Measurements from ENCODE around the gene ZDHHC11. TPM values are rescaled to one million over a fixed set of nuclear protein-coding genes. Genes with fewer than 3 reads are reported as not detected.

Gene ZDHHC11
- polyA plus RNA-seq = 10 to 100 TPM in 1 of 4 donors, 1 to 10 TPM in 3; 4.9 to 40.5 (median 6.5) TPM
- long read RNA-seq, donor 1 = 0 reads
- long read RNA-seq, donor 2 = 0 reads
- long read RNA-seq, donor 3 = 0 reads
- long read RNA-seq, donor 4 = 0 reads
- long read RNA-seq, donor 5 = 0 reads
- long read RNA-seq, donor 6 = 0 reads
- long read RNA-seq, donor 7 = 0 reads
- long read RNA-seq, donor 8 = 0 reads
- long read RNA-seq, donor 9, partial matches to known transcripts = 0 of 1 reads
- long read RNA-seq, donor 9, other reads (novel, unspliced or antisense) = 0 of 1 reads
- long read RNA-seq, donor 10 = 0 reads

GRCh38 chr5:850511-851006, at the start of gene ZDHHC11:
Gene ZDHHC11, minus strand, starts transcription at chr5:850986. Its CDS starts 384 bp downstream, at chr5:850602.
- 45 to 59% (median 48%) methylated on average over 27 of the region's 27 CpGs for WGBS, 3 donors
- Histone ChIP-seq H3K27ac (ENCODE audit: low read depth in 1 of 3, low read length in 2 of 3) (no peak within 1 kb of the TSS), H3K4me3 (ENCODE audit: low read depth in 1 of 3, low read length in 3 of 3) (no peak within 1 kb of the TSS), H3K4me1 (ENCODE audit: control insufficient read depth in 3 of 3, insufficient read depth in 2 of 3, low read depth in 1 of 3, low read length in 2 of 3) (peaks cover 0 to 24% (median 0%) of the 10 kb centered on the region in 3 donors), H3K9me3 (ENCODE audit: control insufficient read depth in 2 of 2, insufficient read depth in 1 of 2, low read depth in 1 of 2, low read length in 1 of 2) (no peaks in the 10 kb centered on the region), H3K27me3 (ENCODE audit: control insufficient read depth in 3 of 3, insufficient read depth in 3 of 3, low read length in 3 of 3) (no peaks in the 10 kb centered on the region), H3K36me3 (ENCODE audit: control insufficient read depth in 3 of 3, insufficient read depth in 2 of 3, low read depth in 1 of 3, low read length in 3 of 3) (no peaks in the 10 kb centered on the region)
- DNase-seq = peak; percentile 24 to 72
- no peak for FAIRE-seq

- no peak for FAIRE-seq
- Histone ChIP-seq H3K4me3 (ENCODE audit: low read depth in 1 of 3, low read length in 3 of 3) (peak overlapping the region in 1 of 3 donors; percentile 45), H3K9me3 (ENCODE audit: control insufficient read depth in 2 of 2, insufficient read depth in 1 of 2, low read depth in 1 of 2, low read length in 1 of 2) (no peaks in the 10 kb centered on the region), H3K4me1 (ENCODE audit: control insufficient read depth in 3 of 3, insufficient read depth in 2 of 3, low read depth in 1 of 3, low read length in 2 of 3) (peaks cover 0 to 15% (median 3%) of the 10 kb centered on the region in 3 donors), H3K27ac (ENCODE audit: low read depth in 1 of 3, low read length in 2 of 3) (no peak overlapping the region), H3K36me3 (ENCODE audit: control insufficient read depth in 3 of 3, insufficient read depth in 2 of 3, low read depth in 1 of 3, low read length in 3 of 3) (peaks cover 0 to 31% (median 7%) of the 10 kb centered on the region in 3 donors), H3K27me3 (ENCODE audit: control insufficient read depth in 3 of 3, insufficient read depth in 3 of 3, low read length in 3 of 3) (no peaks in the 10 kb centered on the region)
- WGBS, 3 donors = 40 to 66% (median 56%) methylated on average over 9 of the region's 9 CpGs
- peak in 1 of 2 donors; percentile 14 for DNase-seq
Measured at GRCh38 chr5:893711-894110, 42.9 kb upstream of the ZDHHC11 start.

- Histone ChIP-seq H3K4me1 (ENCODE audit: control insufficient read depth in 3 of 3, insufficient read depth in 2 of 3, low read depth in 1 of 3, low read length in 2 of 3) (peaks cover 0 to 15% (median 3%) of the 10 kb centered on the region in 3 donors), H3K9me3 (ENCODE audit: control insufficient read depth in 2 of 2, insufficient read depth in 1 of 2, low read depth in 1 of 2, low read length in 1 of 2) (no peaks in the 10 kb centered on the region), H3K36me3 (ENCODE audit: control insufficient read depth in 3 of 3, insufficient read depth in 2 of 3, low read depth in 1 of 3, low read length in 3 of 3) (peaks cover 0 to 35% (median 7%) of the 10 kb centered on the region in 3 donors), H3K27ac (ENCODE audit: low read depth in 1 of 3, low read length in 2 of 3) (no peak overlapping the region), H3K27me3 (ENCODE audit: control insufficient read depth in 3 of 3, insufficient read depth in 3 of 3, low read length in 3 of 3) (no peaks in the 10 kb centered on the region), H3K4me3 (ENCODE audit: low read depth in 1 of 3, low read length in 3 of 3) (peak overlapping the region; percentile 45 to 79 (median 76))
- no peak for FAIRE-seq
- no peak for DNase-seq
- WGBS, 3 donors = 1 to 2% (median 2%) methylated on average over 22 to 31 of the region's 31 CpGs
Measured at GRCh38 chr5:893137-893506, 42.3 kb upstream of the ZDHHC11 start.

- DNase-seq (peak; percentile 91 to 95), FAIRE-seq (no peak)
- peak within 1 kb of the TSS; percentile 86 to 96 (median 89) for H3K27ac ChIP-seq (ENCODE audit: low read depth in 1 of 3, low read length in 2 of 3)
- H3K36me3 ChIP-seq (ENCODE audit: control insufficient read depth in 3 of 3, insufficient read depth in 2 of 3, low read depth in 1 of 3, low read length in 3 of 3) = peaks cover 0 to 41% (median 9%) of the 10 kb centered on the region in 3 donors
- H3K4me1 ChIP-seq (ENCODE audit: control insufficient read depth in 3 of 3, insufficient read depth in 2 of 3, low read depth in 1 of 3, low read length in 2 of 3) = peaks cover 0 to 15% (median 3%) of the 10 kb centered on the region in 3 donors
- no peaks in the 10 kb centered on the region for H3K9me3 ChIP-seq (ENCODE audit: control insufficient read depth in 2 of 2, insufficient read depth in 1 of 2, low read depth in 1 of 2, low read length in 1 of 2)
- WGBS, 3 donors = 0% methylated on average over 68 to 91 of the region's 91 CpGs
- H3K27me3 ChIP-seq (ENCODE audit: control insufficient read depth in 3 of 3, insufficient read depth in 3 of 3, low read length in 3 of 3) = no peaks in the 10 kb centered on the region
- H3K4me3 ChIP-seq (ENCODE audit: low read depth in 1 of 3, low read length in 3 of 3) = peak within 1 kb of the TSS; percentile 72 to 79 (median 76)
Measured at GRCh38 chr5:892394-893136, 41.8 kb upstream of the ZDHHC11 start, which contains the start of the genes BRD9 and TRIP13. Gene BRD9, minus strand, starts transcription at chr5:892801. Its CDS starts 144 bp downstream, at chr5:892657. Gene TRIP13, plus strand, starts transcription at chr5:892884. Its CDS starts 115 bp downstream, at chr5:892999.

GRCh38 chr5:891837-892393, 41.1 kb upstream of the ZDHHC11 start:
- H3K9me3 ChIP-seq (ENCODE audit: control insufficient read depth in 2 of 2, insufficient read depth in 1 of 2, low read depth in 1 of 2, low read length in 1 of 2) = no peaks in the 10 kb centered on the region
- peak overlapping the region; percentile 86 to 96 (median 89) for H3K27ac ChIP-seq (ENCODE audit: low read depth in 1 of 3, low read length in 2 of 3)
- H3K4me1 ChIP-seq (ENCODE audit: control insufficient read depth in 3 of 3, insufficient read depth in 2 of 3, low read depth in 1 of 3, low read length in 2 of 3) = peaks cover 0 to 15% (median 3%) of the 10 kb centered on the region in 3 donors
- peaks cover 0 to 45% (median 9%) of the 10 kb centered on the region in 3 donors for H3K36me3 ChIP-seq (ENCODE audit: control insufficient read depth in 3 of 3, insufficient read depth in 2 of 3, low read depth in 1 of 3, low read length in 3 of 3)
- DNase-seq = peak; percentile 49 to 60
- peak overlapping the region; percentile 72 to 79 (median 76) for H3K4me3 ChIP-seq (ENCODE audit: low read depth in 1 of 3, low read length in 3 of 3)
- WGBS, 3 donors = 6 to 15% (median 9%) methylated on average over 25 of the region's 25 CpGs
- no peaks in the 10 kb centered on the region for H3K27me3 ChIP-seq (ENCODE audit: control insufficient read depth in 3 of 3, insufficient read depth in 3 of 3, low read length in 3 of 3)
- FAIRE-seq = no peak

GRCh38 chr5:891117-891836, 40.5 kb upstream of the ZDHHC11 start:
- Histone ChIP-seq H3K36me3 (ENCODE audit: control insufficient read depth in 3 of 3, insufficient read depth in 2 of 3, low read depth in 1 of 3, low read length in 3 of 3) (peaks cover 0 to 52% (median 14%) of the 10 kb centered on the region in 3 donors), H3K27ac (ENCODE audit: low read depth in 1 of 3, low read length in 2 of 3) (peak overlapping the region in 2 of 3 donors; percentile 86 to 89), H3K27me3 (ENCODE audit: control insufficient read depth in 3 of 3, insufficient read depth in 3 of 3, low read length in 3 of 3) (no peaks in the 10 kb centered on the region), H3K4me3 (ENCODE audit: low read depth in 1 of 3, low read length in 3 of 3) (peak overlapping the region; percentile 72 to 79 (median 76)), H3K4me1 (ENCODE audit: control insufficient read depth in 3 of 3, insufficient read depth in 2 of 3, low read depth in 1 of 3, low read length in 2 of 3) (peaks cover 0 to 15% (median 3%) of the 10 kb centered on the region in 3 donors), H3K9me3 (ENCODE audit: control insufficient read depth in 2 of 2, insufficient read depth in 1 of 2, low read depth in 1 of 2, low read length in 1 of 2) (no peaks in the 10 kb centered on the region)
- FAIRE-seq (no peak), DNase-seq (peak; percentile 42 to 78)
- WGBS, 3 donors = 77 to 81% (median 80%) methylated on average over 34 of the region's 34 CpGs

- FAIRE-seq = no peak
- 88 to 96% (median 94%) methylated on average over 15 of the region's 15 CpGs for WGBS, 3 donors
- H3K27me3 ChIP-seq (ENCODE audit: control insufficient read depth in 3 of 3, insufficient read depth in 3 of 3, low read length in 3 of 3) = no peaks in the 10 kb centered on the region
- H3K36me3 ChIP-seq (ENCODE audit: control insufficient read depth in 3 of 3, insufficient read depth in 2 of 3, low read depth in 1 of 3, low read length in 3 of 3) = peaks cover 0 to 66% (median 22%) of the 10 kb centered on the region in 3 donors
- H3K4me1 ChIP-seq (ENCODE audit: control insufficient read depth in 3 of 3, insufficient read depth in 2 of 3, low read depth in 1 of 3, low read length in 2 of 3) = peaks cover 0 to 15% (median 3%) of the 10 kb centered on the region in 3 donors
- H3K4me3 ChIP-seq (ENCODE audit: low read depth in 1 of 3, low read length in 3 of 3) = no peak overlapping the region
- H3K27ac ChIP-seq (ENCODE audit: low read depth in 1 of 3, low read length in 2 of 3) = no peak overlapping the region
- no peaks in the 10 kb centered on the region for H3K9me3 ChIP-seq (ENCODE audit: control insufficient read depth in 2 of 2, insufficient read depth in 1 of 2, low read depth in 1 of 2, low read length in 1 of 2)
- no peak for DNase-seq
Measured at GRCh38 chr5:889075-889710, 38.4 kb upstream of the ZDHHC11 start.

Data from small intestine (tissue), 16 donors.